Activated CD8-positive, alpha-beta memory T cell treated with anti-CD3 and anti-CD28 coated beads, Interleukin-2, amount 50 U/mL, for 1 hour (primary cell): ENCODE data around the gene ODAD3.
"Not testable (repeated sequence)": the region's sequence is repeated elsewhere in the genome, so short reads cannot be mapped to it uniquely, and the experiment has no call there.

Source experiments
- DNase-seq: peaks from one replicate; pipeline ENCODE4 v3.0.0-alpha.2; 2020; ENCODE audit errors: extremely low read depth

The ODAD3 gene

GRCh38 chr19:11405846-11406643 is 28.9 kb downstream of the ODAD3 start:
- no peak for DNase-seq

GRCh38 chr19:11404588-11405222 is 30.2 kb downstream of the ODAD3 start:
- DNase-seq: no peak

DNA sequence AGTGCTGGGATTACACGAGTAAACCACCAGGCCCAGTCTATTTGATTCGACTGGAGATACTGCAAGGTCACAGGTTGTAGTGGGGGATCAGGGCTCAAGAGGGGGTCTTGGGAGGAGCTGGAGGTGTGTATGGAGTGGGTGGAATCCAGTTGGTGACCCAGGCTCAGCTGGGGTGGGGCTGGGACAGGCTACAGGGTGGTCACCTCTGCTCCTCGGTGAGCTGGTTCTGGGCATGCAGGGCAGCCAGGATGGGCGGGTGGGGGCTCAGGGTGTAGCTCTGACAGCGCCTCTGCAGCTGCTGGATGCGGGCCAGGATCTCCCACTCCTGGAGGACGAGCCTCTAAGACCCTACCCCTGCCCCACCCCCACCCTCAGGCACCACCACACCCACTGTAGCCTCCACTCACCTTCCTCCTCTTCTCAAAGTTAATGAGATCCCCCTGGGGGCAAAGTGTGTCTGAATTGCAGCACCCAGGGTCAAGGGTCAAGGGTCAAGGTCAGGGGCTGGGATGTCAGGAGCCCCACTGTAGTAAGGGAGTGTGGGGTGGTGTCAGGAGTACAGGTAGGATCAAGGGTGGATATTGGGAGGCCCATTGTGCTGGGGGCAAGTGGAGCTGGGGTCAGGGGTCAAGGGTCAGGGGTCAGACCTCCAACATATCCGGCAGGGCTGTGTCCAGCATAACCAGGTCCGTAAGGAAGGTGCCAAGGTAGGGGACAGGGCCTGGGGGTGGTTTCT is 32.9 kb downstream of the ODAD3 start:
- DNase-seq: no peak

DNA sequence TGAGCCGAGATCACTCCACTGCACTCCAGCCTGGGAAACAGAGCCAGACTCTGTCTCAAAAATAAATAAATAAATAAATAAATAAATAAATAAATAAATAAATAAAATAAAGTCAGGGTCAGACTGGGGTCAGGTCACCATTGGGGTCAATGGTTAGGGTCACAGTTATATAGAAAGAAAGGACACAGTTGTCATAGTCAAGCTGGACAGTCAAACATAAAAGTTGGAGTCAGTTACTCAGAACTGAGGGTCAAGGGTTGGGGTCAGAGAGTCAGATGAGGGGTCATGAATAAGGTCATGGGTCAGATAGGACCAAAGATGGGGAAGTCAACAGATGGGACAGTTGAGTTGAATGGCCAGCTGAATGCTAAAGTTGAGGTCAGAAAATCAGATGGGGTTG is 34.1 kb downstream of the ODAD3 start:
- no peak for DNase-seq

GRCh38 chr19:11399667-11400066 is 35.3 kb downstream of the ODAD3 start:
- DNase-seq: no peak

DNA sequence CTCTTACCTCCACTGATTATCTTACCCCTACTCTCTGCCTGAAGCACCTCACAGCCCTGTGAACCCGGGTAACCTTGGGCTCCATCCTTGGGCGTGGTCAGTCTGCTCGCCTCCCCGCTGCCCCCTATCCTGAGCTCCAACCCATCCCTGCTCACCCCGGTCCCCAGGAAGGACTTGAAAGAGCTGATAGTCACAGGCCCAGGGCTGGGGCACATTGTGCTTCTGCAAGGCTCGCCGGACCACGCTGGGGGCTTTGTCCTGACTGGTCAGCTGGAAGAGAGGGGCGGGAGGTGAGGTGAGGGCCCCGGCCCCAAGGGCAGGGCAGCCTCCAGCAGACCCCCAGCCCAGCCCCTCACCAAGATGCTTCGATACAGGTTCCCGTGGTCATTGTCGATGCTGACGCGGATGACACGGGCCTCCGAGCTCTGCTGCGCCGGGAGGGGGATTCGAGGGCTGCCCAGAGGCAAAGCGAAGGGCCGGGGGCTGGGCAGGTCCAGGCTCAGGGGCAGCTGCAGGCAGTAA is 37.8 kb downstream of the ODAD3 start:
- no peak for DNase-seq

GRCh38 chr19:11390933-11391680 is 43.8 kb downstream of the ODAD3 start:
- DNase-seq: no peak

DNA sequence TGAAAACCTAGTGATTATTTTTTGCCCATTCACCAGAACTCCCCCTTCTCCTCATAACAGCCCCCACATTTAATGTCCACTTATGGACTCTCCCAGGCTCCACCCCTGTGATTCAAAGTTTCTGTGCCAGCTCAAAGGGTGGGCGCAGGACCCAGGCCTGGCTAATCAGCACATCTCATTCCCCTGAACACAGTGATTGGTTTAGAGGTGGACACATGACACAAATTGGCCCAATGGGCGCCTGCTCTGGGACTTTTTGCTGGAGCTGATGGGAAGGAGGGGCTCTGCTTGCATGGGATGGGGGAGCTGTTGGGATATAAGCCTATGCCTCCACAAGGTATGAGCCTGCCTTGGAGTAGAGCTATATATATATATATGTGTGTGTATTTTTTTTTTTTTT is 44.6 kb downstream of the ODAD3 start:
- DNase-seq: no peak

GRCh38 chr19:11387162-11388034 is 47.5 kb downstream of the ODAD3 start:
- no peak for DNase-seq

DNA sequence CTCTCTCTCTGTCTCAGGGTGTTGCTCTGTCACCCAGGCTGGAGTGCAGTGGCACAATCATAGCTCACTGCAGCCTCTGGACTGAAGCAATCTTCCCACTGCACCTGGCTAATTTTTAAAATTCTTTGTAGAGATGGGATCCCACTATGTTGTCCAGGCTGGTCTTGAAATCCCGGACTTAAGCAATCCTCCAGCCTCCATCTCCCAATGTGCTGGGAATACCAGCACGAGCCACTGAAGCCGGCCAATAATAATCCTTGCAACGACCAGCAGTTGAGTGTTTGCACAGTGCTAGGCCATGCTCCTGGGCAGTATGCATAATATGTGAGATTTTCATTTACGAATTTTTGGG is 50.2 kb downstream of the ODAD3 start:
- no peak for DNase-seq

GRCh38 chr19:11383706-11384048 is 51.2 kb downstream of the ODAD3 start:
- DNase-seq: no peak

DNA sequence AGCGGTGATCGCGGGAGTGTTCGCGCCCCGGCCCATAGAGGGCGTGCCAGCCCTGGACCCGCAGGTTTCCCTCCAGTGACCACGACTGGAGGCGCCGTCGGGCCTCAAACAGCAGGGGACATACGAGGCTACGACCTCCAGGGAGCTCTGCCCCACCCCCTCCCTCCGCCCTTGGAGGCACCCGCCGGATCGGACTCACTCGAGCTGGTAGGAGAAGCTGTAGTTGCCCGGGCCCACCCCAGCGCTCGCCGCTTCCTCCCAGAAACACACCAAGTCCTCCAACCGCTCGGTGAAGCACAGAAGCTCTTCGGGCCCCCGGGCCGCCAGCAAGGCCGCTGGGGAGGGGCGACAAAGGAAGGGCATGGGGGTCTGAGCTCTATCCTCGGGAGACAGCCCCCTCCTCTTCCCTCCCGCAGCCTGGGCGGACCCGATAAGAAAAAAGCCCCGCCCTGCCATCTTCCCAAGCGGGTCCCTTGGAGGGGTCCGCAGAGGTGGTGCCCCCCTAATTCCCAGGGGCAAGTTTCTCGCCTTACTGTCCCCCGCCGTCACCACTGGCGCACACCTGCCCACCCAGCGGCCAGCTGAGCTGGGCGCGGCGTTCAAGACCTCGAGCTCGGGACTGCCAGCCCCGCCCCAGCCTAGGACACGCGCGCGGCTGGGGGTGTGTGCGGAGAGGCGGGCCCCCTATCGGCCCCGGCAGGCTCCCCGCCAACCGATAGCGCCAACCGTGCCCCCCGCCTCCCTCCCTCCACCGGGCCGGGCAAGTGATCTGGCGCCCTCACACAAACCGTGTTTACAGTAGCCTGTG is 51.8 kb downstream of the ODAD3 start:
- DNase-seq: no peak

DNA sequence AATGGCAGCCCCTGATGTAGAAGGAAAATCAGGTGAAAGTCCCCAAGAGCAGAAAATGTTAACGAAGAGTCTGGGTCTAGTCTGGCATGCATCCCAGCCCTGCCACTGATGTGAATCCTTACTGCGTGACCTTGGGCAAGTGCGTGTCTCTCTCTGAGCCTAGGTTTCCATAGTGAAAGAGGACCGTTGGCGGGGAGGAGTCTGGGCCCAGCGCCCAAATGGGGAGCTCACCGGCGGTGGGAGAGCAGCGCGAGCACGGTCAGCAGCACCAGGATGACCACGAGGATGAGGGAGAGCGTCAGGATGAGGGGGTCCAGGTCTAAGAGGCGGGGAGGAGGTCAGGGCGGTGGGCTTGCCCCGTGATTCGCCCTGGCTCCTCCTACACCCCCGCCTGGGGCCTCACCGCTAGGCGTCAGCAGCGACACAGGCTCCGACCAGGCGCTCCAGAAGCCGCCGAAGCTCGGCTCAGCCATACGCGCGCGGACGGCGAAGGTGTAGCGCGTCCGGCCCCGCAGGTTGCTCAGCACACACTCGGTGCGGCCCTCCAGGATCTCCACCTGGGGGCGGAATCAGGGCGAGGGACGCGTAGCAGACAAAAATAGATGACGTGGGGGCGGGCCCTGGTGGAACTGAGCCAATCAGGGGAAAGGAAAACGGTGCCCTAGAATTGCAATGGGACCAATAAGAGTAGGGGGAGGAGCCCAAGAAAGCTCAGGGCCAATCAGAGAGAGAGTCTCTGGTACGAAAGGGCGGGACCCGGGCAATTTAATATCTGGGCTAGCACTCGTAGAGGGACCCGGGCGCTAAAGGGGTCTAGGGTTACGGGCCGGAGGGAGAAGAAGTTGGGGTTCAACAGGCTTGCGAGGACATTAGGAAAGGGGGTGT is 54.0 kb downstream of the ODAD3 start:
- DNase-seq: peak; percentile 94

- no peak for DNase-seq
Observed at GRCh38 chr19:11379857-11380350, 55.0 kb downstream of the ODAD3 start.

- not testable (repeated sequence) for DNase-seq
Observed at GRCh38 chr19:11379269-11379845, 55.6 kb downstream of the ODAD3 start.

GRCh38 chr19:11378319-11379189 is 56.4 kb downstream of the ODAD3 start:
- DNase-seq: no peak

DNA sequence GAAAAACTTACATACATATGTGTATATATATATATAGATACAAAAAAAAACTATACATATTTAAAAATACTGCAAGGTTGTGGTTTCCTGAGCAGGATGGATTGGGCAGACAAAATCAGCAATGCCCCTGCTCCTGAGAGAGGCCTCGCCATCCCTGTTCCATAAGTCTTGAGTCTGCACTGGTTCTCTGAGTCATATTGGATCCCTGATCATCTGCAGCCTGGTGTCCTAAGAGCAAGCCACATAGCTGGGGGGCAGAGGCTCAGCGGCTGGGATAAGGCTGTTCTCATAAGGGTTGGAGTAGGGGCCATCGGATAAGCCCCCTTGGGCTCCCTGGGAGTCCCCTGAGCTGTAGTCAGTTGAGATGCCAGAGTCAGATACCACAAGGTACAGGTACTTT is 57.2 kb downstream of the ODAD3 start:
- DNase-seq: no peak

GRCh38 chr19:11377237-11377636 is 57.7 kb downstream of the ODAD3 start:
- no peak for DNase-seq
